GM21717 (cell line): ENCODE results near the gene FCGR3A.

Experiments used
- ATAC-seq: cut with Tn5 transposase; IDR thresholded peaks from one replicate; pipeline ENCODE4 v1.9.1; 2021; ENCODE audit warnings: mild to moderate bottlenecking, moderate library complexity; ENCODE audit not compliant: unreplicated experiment

FCGR3A gene

DNA sequence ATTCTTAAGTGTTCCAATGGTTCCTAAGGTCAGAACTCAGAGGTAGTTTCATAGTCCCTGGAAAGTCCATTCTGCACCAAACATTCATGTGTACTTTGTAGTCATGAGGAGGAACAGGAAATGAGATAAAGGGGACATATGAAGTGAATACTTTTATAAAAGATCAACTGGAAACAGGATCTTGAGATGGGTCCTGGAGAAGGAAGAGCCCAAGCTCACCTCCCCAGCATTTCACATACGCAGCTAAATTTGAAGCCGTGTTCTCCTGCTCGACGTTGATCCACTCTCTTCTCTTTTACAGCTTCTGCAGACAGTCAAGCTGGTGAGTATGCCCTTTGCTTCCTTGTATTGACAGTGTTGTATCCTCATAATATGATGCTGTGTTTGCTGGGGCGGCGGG lies 43.9 kb downstream of the FCGR3A start:
- ATAC-seq: no peak

DNA sequence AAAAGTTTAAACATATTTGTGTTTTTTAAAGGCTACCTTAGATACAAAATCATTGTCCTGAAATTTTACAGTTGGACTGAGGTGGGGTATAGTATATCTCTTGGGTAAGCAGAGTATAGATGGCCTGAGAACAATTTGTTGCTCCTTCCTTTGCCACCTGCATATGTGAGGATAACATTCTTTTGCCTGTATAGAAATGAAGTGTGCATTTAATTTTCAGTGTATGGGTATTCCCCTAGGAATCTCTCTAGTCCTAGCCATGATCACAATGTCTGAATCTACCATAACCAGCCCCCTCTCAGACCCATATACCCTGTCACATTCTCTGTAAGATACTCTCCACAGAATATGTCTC lies 46.2 kb downstream of the FCGR3A start:
- ATAC-seq: no peak

DNA sequence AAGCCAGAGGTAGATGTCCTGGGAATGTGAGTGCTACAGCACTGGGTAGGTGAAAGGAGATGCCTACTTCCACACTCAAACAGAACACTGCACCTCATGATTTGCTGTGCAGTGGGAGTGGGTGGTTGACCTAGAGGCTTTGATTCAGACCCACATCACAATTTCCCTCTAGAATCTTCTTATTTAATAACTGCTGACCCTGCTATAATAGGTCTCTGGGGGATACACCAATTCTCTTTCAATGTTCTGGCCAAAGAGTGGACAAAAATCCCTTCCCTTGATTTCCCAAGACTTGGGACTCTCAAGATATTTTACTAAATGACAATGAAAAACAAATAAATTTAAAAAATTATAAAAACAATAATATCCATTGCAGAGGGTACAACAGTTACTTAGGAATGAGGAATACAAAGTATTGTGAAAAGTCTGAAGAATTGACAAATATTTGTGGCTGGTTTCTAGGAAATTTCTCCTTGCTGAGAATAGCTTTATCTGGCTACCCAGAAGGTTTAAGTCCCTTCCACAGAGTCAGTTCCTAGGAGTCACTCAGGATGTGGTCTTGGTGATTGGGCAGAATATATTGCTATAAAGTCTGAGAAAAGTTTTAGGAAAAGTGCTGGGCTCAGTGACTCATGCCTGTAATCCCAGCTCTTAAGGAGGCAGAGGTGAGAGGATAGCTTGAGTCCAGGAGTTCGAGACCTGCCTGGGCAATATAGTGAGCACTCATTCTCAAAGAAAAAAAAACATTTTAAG lies 46.8 kb downstream of the FCGR3A start:
- no peak for ATAC-seq

DNA sequence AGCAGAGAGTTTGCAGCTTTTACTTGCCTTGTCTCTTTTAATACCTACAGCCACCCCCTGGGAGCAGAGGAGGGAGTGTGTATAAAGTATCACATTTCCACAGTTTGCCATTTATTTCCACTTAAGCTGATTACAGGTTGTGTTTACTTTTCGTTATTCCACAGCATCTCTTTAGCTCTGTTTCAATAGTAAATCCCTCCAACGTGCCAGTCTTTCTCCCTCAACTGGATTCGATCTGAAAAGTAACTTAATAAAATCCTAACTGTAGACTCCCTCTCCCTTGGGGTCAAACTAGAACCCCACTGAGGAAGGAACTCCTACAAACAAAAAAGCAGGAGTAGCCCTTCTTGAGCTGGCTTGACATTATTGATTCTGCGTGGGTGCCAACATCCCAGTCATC lies 47.4 kb downstream of the FCGR3A start:
- ATAC-seq: no peak

DNA sequence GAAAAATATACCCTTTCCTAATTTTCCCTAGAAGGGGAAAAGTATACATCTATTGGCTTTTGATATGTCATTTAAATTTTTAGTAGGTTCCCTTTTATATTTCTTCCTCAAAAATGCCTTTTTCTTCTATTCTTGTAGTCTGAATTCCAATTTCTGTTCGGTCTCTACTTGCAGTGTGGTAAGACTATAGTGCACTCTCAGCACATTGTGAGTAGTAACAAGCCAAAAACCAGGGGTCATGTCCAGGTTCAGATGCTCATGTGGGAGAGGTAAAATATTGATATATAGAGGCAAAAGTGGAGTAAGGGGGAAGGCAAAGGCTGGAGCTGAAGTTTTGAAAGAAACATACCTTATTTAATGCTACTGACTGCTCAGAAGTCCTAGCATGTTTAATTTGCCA lies 48.4 kb downstream of the FCGR3A start:
- no peak for ATAC-seq

DNA sequence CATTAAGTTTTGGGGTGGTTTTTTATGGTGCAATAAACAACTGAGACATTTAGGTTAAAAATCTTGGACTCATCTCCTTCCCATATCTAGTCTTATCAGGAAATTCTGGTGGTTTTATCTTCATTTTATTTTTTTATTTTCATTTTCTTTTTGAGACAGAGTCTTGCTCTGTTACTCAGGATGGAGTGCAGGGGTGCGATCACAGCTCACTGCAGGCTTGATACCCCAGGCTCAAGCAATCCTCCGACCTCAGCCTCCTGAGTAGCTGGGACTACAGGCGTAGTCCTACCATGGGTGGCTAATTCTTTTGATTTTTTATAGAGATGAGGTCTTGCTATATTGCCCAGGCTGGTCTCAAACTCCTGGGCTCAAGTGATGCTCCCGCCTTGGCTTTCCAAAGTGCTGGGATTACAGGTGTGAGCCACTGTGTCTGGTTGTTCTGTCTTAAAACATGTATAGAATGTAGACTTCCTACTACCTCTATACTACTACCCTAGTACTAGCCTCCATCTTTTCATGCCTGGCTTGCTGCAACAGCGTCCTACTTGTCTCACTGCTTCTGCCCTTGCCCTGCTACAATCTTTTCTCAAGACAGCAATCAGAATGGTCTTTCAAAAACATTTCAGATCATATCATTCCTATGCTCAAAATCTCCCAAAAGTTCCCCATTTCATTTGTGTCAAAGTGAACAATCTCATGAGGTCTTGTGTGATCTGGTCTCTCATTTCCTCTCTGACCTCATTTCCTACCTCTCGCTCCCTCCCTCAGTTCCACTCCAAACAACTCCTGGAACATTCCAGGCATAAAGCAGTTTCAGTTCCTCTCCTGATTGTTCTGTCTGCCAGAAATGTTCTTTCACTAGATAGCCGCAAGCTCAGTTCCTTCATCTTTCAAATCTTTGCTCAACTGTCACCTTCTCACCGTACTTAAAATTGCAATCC lies 50.2 kb downstream of the FCGR3A start:
- no peak for ATAC-seq

DNA sequence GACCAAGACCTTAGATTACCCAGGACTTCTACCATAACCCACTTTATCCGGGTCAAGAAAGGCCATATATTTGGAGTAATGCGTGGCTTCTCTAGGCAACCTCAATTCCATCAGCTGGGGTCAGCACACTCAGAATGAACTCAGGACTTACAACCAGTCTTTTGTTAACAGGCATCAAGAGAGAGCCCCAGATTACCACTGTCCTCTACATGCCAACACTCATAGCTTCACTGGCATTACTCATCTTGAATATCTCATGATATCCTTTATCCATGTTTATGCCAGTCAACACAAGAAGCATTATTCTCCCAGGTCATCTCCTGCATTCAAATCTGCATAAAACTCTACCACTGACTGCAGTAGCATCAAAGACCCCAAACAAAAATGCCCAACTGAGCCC lies 51.0 kb downstream of the FCGR3A start:
- ATAC-seq: no peak

DNA sequence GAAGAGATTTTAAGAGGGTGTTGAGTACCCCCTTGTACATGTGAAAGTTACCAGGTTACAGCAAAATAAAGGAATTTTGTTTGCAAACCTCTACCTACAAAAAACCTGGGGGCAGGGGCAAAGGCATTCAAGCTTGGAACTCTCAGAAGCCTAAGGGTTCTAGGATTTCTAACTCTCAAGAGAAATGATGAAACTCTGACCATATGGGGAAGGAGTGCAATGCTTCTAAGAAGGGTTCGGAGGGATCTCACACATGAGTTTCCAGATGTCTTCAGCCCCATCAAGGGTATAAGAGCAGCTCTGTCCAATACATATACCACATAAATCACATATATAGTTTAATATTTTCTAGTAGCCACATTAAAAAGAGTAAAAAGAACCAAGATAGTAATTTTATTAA lies 51.7 kb downstream of the FCGR3A start:
- no peak for ATAC-seq

DNA sequence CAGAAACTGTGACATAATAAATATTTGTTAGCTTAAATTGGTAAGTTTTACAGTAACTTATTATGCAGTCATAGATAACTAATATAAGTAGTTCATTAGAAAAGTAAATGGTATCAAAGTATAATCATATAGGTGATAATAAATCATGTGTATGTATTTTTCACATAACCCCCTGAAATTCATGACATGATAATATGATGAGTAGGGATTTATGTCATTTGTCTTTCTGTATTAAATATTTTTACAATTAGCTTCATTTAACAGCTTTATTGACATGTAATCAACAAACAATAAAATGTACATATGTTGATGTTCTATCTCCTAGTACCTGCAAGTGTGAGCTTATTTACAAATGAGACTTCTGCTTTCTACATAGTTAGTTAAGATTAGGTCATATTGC lies 54.1 kb downstream of the FCGR3A start:
- ATAC-seq: no peak

DNA sequence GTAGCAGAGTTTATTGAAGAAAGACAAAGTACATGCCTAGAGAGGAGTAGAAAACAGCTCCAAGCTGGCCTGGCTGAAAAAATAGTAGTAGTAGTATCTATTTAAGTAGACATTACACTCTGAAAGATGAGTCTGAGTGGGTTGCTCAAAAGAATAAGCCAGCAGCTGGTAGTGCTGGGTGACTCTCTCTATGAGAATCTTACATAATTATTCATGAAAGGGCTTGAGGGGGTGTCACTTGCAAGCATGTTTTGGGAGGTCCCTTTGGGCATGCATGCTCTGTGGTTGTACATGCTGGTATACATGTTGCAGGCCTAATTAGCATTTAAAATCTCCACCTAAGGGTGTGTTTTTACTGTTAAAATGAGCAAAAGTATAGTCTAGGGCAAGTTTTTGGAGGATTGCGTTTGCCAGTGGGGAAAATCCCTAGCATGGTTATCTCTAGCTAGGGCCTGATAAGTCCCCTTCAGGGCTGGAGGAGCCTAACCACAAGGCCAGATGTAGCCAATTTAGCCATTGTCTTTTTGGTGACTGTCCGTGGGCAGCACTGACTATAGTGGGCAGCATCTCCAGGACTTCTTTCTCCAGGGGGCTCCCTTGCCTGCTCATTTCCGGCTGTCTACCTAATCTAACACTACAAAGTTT lies 55.4 kb downstream of the FCGR3A start:
- ATAC-seq: no peak

DNA sequence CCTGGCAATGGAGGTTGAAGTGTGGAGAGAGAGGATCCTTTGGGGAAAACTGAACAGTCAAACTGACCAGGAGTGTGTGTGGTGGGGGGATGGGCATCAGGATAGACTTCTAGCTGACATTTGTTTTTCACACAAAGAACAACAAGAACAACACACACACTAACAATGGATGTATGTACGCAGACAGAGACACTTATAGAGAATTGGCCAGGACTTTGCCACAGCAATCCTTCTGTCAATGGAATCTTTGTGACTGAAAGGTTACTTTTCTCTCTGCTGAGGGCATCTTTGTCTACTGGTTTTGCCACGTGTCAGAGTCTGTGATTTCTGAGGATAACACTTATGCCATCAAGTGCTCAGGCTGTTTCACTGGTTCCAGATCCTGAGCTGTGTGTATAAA lies 56.8 kb downstream of the FCGR3A start:
- no peak for ATAC-seq
